K562 (cell line): ENCODE results near the gene CMIP. TPM values are rescaled to one million over a fixed set of nuclear protein-coding genes. Genes with fewer than 3 reads are reported as not detected.
A peak's percentile ranks its signal among the peaks of the same experiment; 100 is the strongest.

Experiments used
- ARID1B ChIP-seq: fragments of 450-650 bp; IDR thresholded peaks from 2 replicates; pipeline ENCODE4 v1.6.1; 2016; ENCODE audit warnings: antibody characterized with exemption, mild to moderate bottlenecking, inconsistent platforms
- CEBPB ChIP-seq: fragments of 450-650 bp; IDR thresholded peaks from 2 replicates; pipeline ENCODE4 v1.6.1; 2016; ENCODE audit warnings: missing genetic modification characterization, missing compliant biosample characterization
- DDX20 ChIP-seq: fragments of 450-650 bp; IDR thresholded peaks from 2 replicates; pipeline ENCODE4 v1.6.1; 2016; ENCODE audit warnings: missing genetic modification characterization, low read depth, mild to moderate bottlenecking, missing compliant biosample characterization, moderate library complexity
- DMBX1 ChIP-seq: fragments of 250-450 bp; sonication (Bioruptor Pico); IDR thresholded peaks from 2 replicates; pipeline ENCODE4 v1.8.0; 2022; ENCODE audit warnings: inconsistent platforms, mild to moderate bottlenecking, moderate library complexity, borderline replicate concordance
- GATAD2A ChIP-seq: fragments of 450-650 bp; IDR thresholded peaks from 2 replicates; pipeline ENCODE4 v1.6.1; 2017
- GATAD2B ChIP-seq: fragments of 450-650 bp; IDR thresholded peaks from 2 replicates; pipeline ENCODE4 v1.6.1; 2017; ENCODE audit warnings: mild to moderate bottlenecking, borderline replicate concordance
- GTF2B ChIP-seq: IDR thresholded peaks from 2 replicates; pipeline ENCODE4 v1.6.1; 2011; ENCODE audit not compliant: insufficient read length; ENCODE audit errors: extremely low read depth
- HCFC1 ChIP-seq: IDR thresholded peaks from 2 replicates; pipeline ENCODE4 v1.6.1; 2012; ENCODE audit warnings: low read depth, low read length, improper control_type of control experiment
- IRF9 ChIP-seq: fragments of 450-650 bp; IDR thresholded peaks from 2 replicates; pipeline ENCODE4 v1.6.1; 2016; ENCODE audit warnings: missing biosample characterization, missing genetic modification characterization
- KDM2B ChIP-seq: fragments of 250-450 bp; sonication (Bioruptor Pico); IDR thresholded peaks from 2 replicates; pipeline ENCODE4 v1.8.0; 2021; ENCODE audit warnings: mild to moderate bottlenecking, moderate library complexity
- NCOA2 ChIP-seq, 2 experiments: fragments of 450-650 bp; IDR thresholded peaks; 2 replicates each; pipeline ENCODE4 v1.6.1; 2018; ENCODE audit warnings: mild to moderate bottlenecking in 2 of 2, moderate library complexity in 1 of 2; ENCODE audit not compliant: partially characterized antibody in 2 of 2
- NRF1 ChIP-seq, 2 experiments: fragments of 450-650 bp; IDR thresholded peaks in 1 of 2; conservative IDR thresholded peaks in 1 of 2; 2 replicates each; pipeline ENCODE4 v1.6.1; 2014; ENCODE audit warnings: mild to moderate bottlenecking in 2 of 2
- OTX1 ChIP-seq: fragments of 450-650 bp; formaldehyde crosslinking; IDR thresholded peaks from 2 replicates; pipeline ENCODE4 v1.4.0; 2022; ENCODE audit warnings: mild to moderate bottlenecking
- PKNOX1 ChIP-seq: fragments of 450-650 bp; IDR thresholded peaks from 2 replicates; pipeline ENCODE4 v1.6.1; 2016
- POLR3G ChIP-seq: IDR thresholded peaks from 2 replicates; pipeline ENCODE4 v1.6.1; 2011; ENCODE audit not compliant: insufficient read length, insufficient replicate concordance; ENCODE audit errors: extremely low read depth
- POU5F1 ChIP-seq: fragments of 150-350 bp; IDR thresholded peaks from 2 replicates; pipeline ENCODE4 v1.6.1; 2014; ENCODE audit warnings: borderline replicate concordance, low read length, low read depth, mild to moderate bottlenecking; ENCODE audit not compliant: partially characterized antibody
- PRPF4 ChIP-seq: fragments of 200-400 bp; formaldehyde crosslinking; IDR thresholded peaks from one replicate; pipeline ENCODE4 v1.6.1; 2017; ENCODE audit warnings: low read length, low read depth, mild to moderate bottlenecking; ENCODE audit not compliant: insufficient read depth, poor library complexity, severe bottlenecking
- SMC3 ChIP-seq: conservative IDR thresholded peaks from 2 replicates; pipeline ENCODE4 v1.6.1; 2011; ENCODE audit warnings: low read depth, low read length, improper control_type of control experiment; ENCODE audit not compliant: insufficient read depth
- STAG1 ChIP-seq: sonication (generic); formaldehyde crosslinking; IDR thresholded peaks from 2 replicates; pipeline ENCODE4 v1.5.0; 2020; ENCODE audit warnings: missing genetic modification reagents, borderline replicate concordance
- TAL1 ChIP-seq: fragments of 450-650 bp; IDR thresholded peaks from 2 replicates; pipeline ENCODE4 v1.6.1; 2016; ENCODE audit warnings: mild to moderate bottlenecking
- ZC3H11A ChIP-seq: IDR thresholded peaks from 2 replicates; pipeline ENCODE4 v1.6.1; 2012; ENCODE audit warnings: low read depth, low read length, improper control_type of control experiment
- ZHX1 ChIP-seq: fragments of 150-350 bp; conservative IDR thresholded peaks from 2 replicates; pipeline ENCODE4 v1.6.1; 2014; ENCODE audit warnings: low read length
- ZNF583 ChIP-seq: fragments of 250-450 bp; sonication (Bioruptor Pico); IDR thresholded peaks from 2 replicates; pipeline ENCODE4 v1.4.0; 2020
- ZNF696 ChIP-seq: fragments of 250-450 bp; sonication (Bioruptor Pico); conservative IDR thresholded peaks from 2 replicates; pipeline ENCODE4 v1.4.0; 2020; ENCODE audit warnings: mild to moderate bottlenecking, moderate library complexity
- polyA plus RNA-seq, 8 experiments: library from polyadenylated mRNA; depleted of rRNA in 4 of 8; stranded (reverse) in 5 of 8; unstranded in 3 of 8; fragments of >200 nt; fragmentation: Nextera tagmentation in 2 of 8; fragmentation: Illumina TruSeq in 1 of 8; extraction: Ambion mirVana in 2 of 8; extraction: Trizol in 1 of 8; gene quantifications; 2 replicates each; pipeline versions ENCODE4 v1.2.1 to v1.2.3, GENCODE V29; 2011 to 2014; ENCODE audit warnings: inconsistent platforms in 1 of 8, missing spikeins in 1 of 8
- total RNA-seq, 7 experiments: library from RNA; depleted of rRNA in 6 of 7; stranded (reverse); fragments of >200 nt in 6 of 7; fragmentation: Illumina TruSeq in 2 of 7; extraction: Trizol in 2 of 7; gene quantifications; 2 replicates each; pipeline versions ENCODE4 v1.2.1 to v1.2.3, GENCODE V29; 2011 to 2021; ENCODE audit warnings: low replicate concordance in 1 of 7

The CMIP gene
- total and polyA plus RNA-seq, 9 of the 15 experiments (the other 6 are each of a cell fraction or from before 2014, with no cell fraction given): 0.94 to 82.5 (median 10.3) TPM

- no peak for TF ChIP-seq GTF2B
- no peak for TF ChIP-seq ZHX1
- TF ChIP-seq HCFC1: no peak
- peak; percentile 21 to 24; a peak in 1 of 4 replicates for TF ChIP-seq NRF1 (conservative IDR thresholded peaks at IDR 0.05 in 1 of 2, IDR thresholded peaks at IDR 0.05 in 1 of 2)
- no peak for TF ChIP-seq STAG1 (CRISPR knock-in tag)
- no peak for TF ChIP-seq TAL1
- no peak for TF ChIP-seq PRPF4
- TF ChIP-seq GATAD2B: no peak
- no peak for TF ChIP-seq POU5F1
- no peak for TF ChIP-seq POLR3G
- no peak for TF ChIP-seq IRF9
- TF ChIP-seq NCOA2 (IDR thresholded peaks at IDR 0.05; ENCODE audit: partially characterized antibody in 2 of 2): no peak
- TF ChIP-seq ZNF583: no peak
- no peak for TF ChIP-seq CEBPB (tag)
- TF ChIP-seq ZC3H11A: no peak
- no peak for TF ChIP-seq KDM2B (CRISPR knock-in tag)
- no peak for TF ChIP-seq ZNF696 (CRISPR knock-in tag)
- TF ChIP-seq SMC3: 0 out of 2 replicates have a peak, but pooled peaks have one; percentile 3
- 0 out of 2 replicates have a peak, but pooled peaks have one; percentile 56 for TF ChIP-seq ARID1B
- TF ChIP-seq DMBX1 (CRISPR knock-in tag): no peak
- TF ChIP-seq GATAD2A: 0 out of 2 replicates have a peak, but pooled peaks have one; percentile 21
- no peak for TF ChIP-seq PKNOX1
- TF ChIP-seq OTX1 (CRISPR knock-in tag): no peak
- TF ChIP-seq DDX20 (tag): no peak
Observed at GRCh38 chr16:81482329-81483063, 37.9 kb downstream of the CMIP start (continued).
